ENCODE data around the gene AP5S1. TPM values are rescaled to one million over a fixed set of nuclear protein-coding genes. Genes with fewer than 3 reads are reported as not detected.

Gene AP5S1
- total and polyA plus RNA-seq, 2 of the 13 experiments (the other 11 are each of a cell fraction or from before 2014, with no cell fraction given): 7.9 to 23.2 TPM

DNA sequence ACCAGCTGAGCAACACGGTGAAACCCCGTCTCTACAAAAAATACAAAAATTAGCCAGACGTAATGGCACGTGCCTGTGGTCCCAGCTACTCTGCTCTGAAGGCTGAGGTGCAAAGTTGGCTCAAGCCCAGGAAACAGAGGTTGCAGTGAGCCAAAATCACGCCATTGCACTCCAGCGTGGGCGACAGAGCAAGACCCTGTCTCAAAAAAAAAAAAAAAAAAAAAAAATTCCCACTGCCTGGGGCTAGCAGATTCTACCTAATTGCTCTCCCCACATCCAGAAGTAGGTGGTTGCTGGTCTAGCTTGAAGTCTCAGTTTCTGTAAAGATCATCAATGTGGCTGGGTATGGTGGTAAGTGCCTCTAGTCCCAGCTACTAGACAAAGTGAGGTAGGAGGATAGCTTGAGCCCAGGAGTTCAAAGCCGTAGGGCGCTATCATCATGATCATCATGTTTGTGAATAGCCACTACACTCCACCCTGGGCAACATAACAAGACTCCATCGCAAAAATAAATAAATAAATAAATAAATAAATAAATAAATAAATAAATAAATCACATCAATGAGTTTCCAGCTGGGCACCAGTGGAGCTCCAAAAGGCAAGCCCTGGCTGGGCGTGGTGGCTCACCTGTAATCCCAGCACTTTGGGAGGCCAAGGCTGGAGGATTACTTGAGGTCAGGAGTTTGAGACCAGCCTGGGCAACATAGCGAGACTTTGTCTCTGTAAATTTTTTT, 6.3 kb upstream of the AP5S1 start:
- DNase-seq (ENCODE audit: low spot score) (no peak), ATAC-seq (no peak), FAIRE-seq (no peak)
- intact Hi-C loops (cut with micrococcal nuclease; ENCODE audit: unreplicated experiment) (no loop called here), in situ Hi-C loops (cut with HindIII; ENCODE audit: extremely low pct_ligation_motif_present, low pct_unique_long_range_greater_than_20kb) (no loop called here)
- H3K4me1 ChIP-seq (ENCODE audit: insufficient read depth, low read length): peaks cover 54% of the 10 kb centered on the region
- no peak overlapping the region for H3K27ac ChIP-seq (ENCODE audit: extremely low read length, insufficient read depth, low read length)
- no peak overlapping the region for H2AFZ ChIP-seq (ENCODE audit: low read length)
- POLR2A ChIA-PET: interaction anchor here (2.8 kb wide), 1 partner anchor 28 kb away, joined by 10 read pairs; the partner anchor contains the start of gene CENPB
- H3K79me2 ChIP-seq (ENCODE audit: insufficient read depth, low read length): no peaks in the 10 kb centered on the region
- H3K27me3 ChIP-seq (ENCODE audit: control insufficient read depth in 1 of 2, insufficient read depth in 2 of 2, low read length in 2 of 2): peaks cover 3 to 14% of the 10 kb centered on the region in 2 experiments; a peak in 3 of 5 replicates
- TF ChIP-seq, protein P1, sequence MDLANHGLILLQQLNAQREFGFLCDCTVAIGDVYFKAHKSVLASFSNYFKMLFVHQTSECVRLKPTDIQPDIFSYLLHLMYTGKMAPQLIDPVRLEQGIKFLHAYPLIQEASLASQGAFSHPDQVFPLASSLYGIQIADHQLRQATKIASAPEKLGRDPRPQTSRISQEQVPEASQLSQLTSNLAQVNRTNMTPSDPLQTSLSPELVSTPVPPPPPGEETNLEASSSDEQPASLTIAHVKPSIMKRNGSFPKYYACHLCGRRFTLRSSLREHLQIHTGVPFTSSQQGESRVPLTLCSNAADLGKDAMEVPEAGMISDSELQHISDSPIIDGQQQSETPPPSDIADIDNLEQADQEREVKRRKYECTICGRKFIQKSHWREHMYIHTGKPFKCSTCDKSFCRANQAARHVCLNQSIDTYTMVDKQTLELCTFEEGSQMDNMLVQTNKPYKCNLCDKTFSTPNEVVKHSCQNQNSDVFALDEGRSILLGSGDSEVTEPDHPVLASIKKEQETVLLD (CRISPR knock-in tag; IDR thresholded peaks at IDR 0.05; ENCODE audit: low read depth): no peak
- TF ChIP-seq ZNF280D (CRISPR knock-in tag; IDR thresholded peaks at IDR 0.05) (no peak), BCL6 (CRISPR knock-in tag; IDR thresholded peaks at IDR 0.05) (no peak), ZNF749 (CRISPR knock-in tag; IDR thresholded peaks at IDR 0.05; ENCODE audit: borderline replicate concordance) (no peak), CBX1 (IDR thresholded peaks at IDR 0.05; ENCODE audit: low read depth) (no peak)
- TF ChIP-seq, protein P2, sequence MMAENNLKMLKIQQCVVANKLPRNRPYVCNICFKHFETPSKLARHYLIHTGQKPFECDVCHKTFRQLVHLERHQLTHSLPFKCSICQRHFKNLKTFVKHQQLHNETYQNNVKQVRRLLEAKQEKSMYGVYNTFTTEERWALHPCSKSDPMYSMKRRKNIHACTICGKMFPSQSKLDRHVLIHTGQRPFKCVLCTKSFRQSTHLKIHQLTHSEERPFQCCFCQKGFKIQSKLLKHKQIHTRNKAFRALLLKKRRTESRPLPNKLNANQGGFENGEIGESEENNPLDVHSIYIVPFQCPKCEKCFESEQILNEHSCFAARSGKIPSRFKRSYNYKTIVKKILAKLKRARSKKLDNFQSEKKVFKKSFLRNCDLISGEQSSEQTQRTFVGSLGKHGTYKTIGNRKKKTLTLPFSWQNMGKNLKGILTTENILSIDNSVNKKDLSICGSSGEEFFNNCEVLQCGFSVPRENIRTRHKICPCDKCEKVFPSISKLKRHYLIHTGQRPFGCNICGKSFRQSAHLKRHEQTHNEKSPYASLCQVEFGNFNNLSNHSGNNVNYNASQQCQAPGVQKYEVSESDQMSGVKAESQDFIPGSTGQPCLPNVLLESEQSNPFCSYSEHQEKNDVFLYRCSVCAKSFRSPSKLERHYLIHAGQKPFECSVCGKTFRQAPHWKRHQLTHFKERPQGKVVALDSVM (CRISPR knock-in tag; IDR thresholded peaks at IDR 0.05): 0 out of 2 replicates have a peak, but pooled peaks have one; percentile 10
- TF ChIP-seq, protein P3, sequence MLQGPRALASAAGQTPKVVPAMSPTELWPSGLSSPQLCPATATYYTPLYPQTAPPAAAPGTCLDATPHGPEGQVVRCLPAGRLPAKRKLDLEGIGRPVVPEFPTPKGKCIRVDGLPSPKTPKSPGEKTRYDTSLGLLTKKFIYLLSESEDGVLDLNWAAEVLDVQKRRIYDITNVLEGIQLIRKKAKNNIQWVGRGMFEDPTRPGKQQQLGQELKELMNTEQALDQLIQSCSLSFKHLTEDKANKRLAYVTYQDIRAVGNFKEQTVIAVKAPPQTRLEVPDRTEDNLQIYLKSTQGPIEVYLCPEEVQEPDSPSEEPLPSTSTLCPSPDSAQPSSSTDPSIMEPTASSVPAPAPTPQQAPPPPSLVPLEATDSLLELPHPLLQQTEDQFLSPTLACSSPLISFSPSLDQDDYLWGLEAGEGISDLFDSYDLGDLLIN (CRISPR knock-in tag; IDR thresholded peaks at IDR 0.05; ENCODE audit: borderline replicate concordance): no peak
- 84% methylated on average over 12 of the region's 12 CpGs for WGBS (ENCODE audit: low lambda C conversion rate)
- no peaks in the 10 kb centered on the region for H3K36me3 ChIP-seq (replicated peaks in 1 of 2; ENCODE audit: control insufficient read depth in 1 of 2, insufficient read depth in 2 of 2, low read length in 2 of 2)
- no peaks in the 10 kb centered on the region for H3K9me3 ChIP-seq (ENCODE audit: low read length)
- no peak overlapping the region for H3K9ac ChIP-seq (ENCODE audit: insufficient read depth, low read depth, low read length)
- no peak overlapping the region for H3K4me3 ChIP-seq (replicated peaks in 1 of 3; ENCODE audit: insufficient read depth in 1 of 3, low read depth in 2 of 3, low read length in 3 of 3)
- CTCF ChIA-PET (ENCODE audit: low intra/inter-chr PET ratio, low total read pairs): no interaction called here
- H4K20me1 ChIP-seq (ENCODE audit: insufficient read depth, low read length): no peaks in the 10 kb centered on the region
- no peak overlapping the region for H3K4me2 ChIP-seq (ENCODE audit: low read depth, low read length)
- BruUV-seq (replicated peaks): no TSS peak

Measured in HepG2 (cell line).